GM23338 (cell line): ENCODE data around the gene KRTAP10-1.

Experiments
- EZH2 ChIP-seq: fragments of 200-600 bp; sonication (generic); IDR thresholded peaks from one replicate; pipeline ENCODE4 v1.8.0; 2017; ENCODE audit warnings: antibody characterized with exemption, mild to moderate bottlenecking, low read depth; ENCODE audit not compliant: unreplicated experiment
- EZH2phosphoT487 ChIP-seq: fragments of 200-600 bp; sonication (generic); IDR thresholded peaks from one replicate; pipeline ENCODE4 v1.8.1; 2018; ENCODE audit warnings: antibody characterized with exemption; ENCODE audit not compliant: unreplicated experiment
- JUNB ChIP-seq: IDR thresholded peaks from one replicate; pipeline ENCODE4 v1.6.1; 2016; ENCODE audit warnings: antibody characterized with exemption; ENCODE audit not compliant: unreplicated experiment
- POLR2AphosphoS5 ChIP-seq: IDR thresholded peaks from 2 replicates; pipeline ENCODE4 v1.6.1; 2016; ENCODE audit warnings: antibody characterized with exemption, low read depth
- TF ChIP-seq, protein P1 (sequence below), 2 experiments: fragments of 200-600 bp in 1 of 2; sonication (generic) in 1 of 2; conservative IDR thresholded peaks; 2 replicates each; pipeline versions ENCODE4 v1.5.1 to v1.6.1; 2016 to 2017; ENCODE audit warnings: antibody characterized with exemption in 2 of 2, low read depth in 2 of 2, mild to moderate bottlenecking in 2 of 2, moderate library complexity in 1 of 2

DNA sequence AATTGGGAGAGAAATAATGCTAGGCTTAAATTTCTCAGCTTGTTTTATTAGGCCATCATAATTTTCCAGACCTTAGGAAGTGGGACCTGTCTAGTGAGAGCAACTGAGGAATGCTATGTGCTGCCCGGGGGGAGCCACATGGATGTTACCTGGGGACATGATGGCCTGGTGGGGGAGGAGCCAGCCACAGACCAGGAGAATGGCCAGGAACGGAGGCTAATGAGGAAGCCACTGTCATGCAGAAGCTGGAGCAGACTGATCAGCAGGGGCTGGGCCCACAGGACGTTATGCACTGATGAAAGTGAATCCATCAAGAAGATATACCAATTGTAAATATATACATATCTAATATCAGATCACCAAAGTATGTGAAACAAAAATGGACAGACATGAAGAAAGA, 4.6 kb upstream of the KRTAP10-1 start:
- TF ChIP-seq JUNB (no peak), EZH2phosphoT487 (no peak), EZH2 (no peak), POLR2AphosphoS5 (no peak)
- TF ChIP-seq, protein P1, sequence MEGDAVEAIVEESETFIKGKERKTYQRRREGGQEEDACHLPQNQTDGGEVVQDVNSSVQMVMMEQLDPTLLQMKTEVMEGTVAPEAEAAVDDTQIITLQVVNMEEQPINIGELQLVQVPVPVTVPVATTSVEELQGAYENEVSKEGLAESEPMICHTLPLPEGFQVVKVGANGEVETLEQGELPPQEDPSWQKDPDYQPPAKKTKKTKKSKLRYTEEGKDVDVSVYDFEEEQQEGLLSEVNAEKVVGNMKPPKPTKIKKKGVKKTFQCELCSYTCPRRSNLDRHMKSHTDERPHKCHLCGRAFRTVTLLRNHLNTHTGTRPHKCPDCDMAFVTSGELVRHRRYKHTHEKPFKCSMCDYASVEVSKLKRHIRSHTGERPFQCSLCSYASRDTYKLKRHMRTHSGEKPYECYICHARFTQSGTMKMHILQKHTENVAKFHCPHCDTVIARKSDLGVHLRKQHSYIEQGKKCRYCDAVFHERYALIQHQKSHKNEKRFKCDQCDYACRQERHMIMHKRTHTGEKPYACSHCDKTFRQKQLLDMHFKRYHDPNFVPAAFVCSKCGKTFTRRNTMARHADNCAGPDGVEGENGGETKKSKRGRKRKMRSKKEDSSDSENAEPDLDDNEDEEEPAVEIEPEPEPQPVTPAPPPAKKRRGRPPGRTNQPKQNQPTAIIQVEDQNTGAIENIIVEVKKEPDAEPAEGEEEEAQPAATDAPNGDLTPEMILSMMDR (conservative IDR thresholded peaks at IDR 0.05; ENCODE audit: low read depth in 2 of 2): no peak
